Measurements from ENCODE around the gene ALB. TPM values are rescaled to one million over a fixed set of nuclear protein-coding genes. Genes with fewer than 3 reads are reported as not detected.

ALB gene
- total RNA-seq, 1 experiment from 2014 or later = 21.3 TPM

- ChIA-PET CTCF (no interaction called here), POLR2A (no interaction called here)
- DNase-seq (ENCODE audit: low read depth, low spot score) = no peak
- no TSS peak for BruUV-seq (replicated peaks)
- in situ Hi-C loops (cut with HindIII; ENCODE audit: low pct_unique_long_range_greater_than_20kb, low sequenced_read_pairs) = no loop called here
- Histone ChIP-seq H3K36me3 (ENCODE audit: control insufficient read depth, insufficient read depth, low read length) (no peaks in the 10 kb centered on the region), H3K4me1 (ENCODE audit: control insufficient read depth, insufficient read depth, low read length) (no peaks in the 10 kb centered on the region), H3K27me3 (ENCODE audit: control insufficient read depth, insufficient read depth, low read length) (no peaks in the 10 kb centered on the region; the same call in none of the 2 replicates), H3K9me3 (ENCODE audit: control insufficient read depth, insufficient read depth, low read depth, low read length) (no peaks in the 10 kb centered on the region), H3K27ac (ENCODE audit: low read length) (no peak overlapping the region), H3K4me3 (ENCODE audit: low read depth in 2 of 2, low read length in 2 of 2) (no peak overlapping the region)
- TF ChIP-seq CTCF (IDR thresholded peaks at IDR 0.05) (no peak), TCF7L2 (IDR thresholded peaks at IDR 0.05; ENCODE audit: low read depth, low read length) (no peak), POLR2AphosphoS5 (IDR thresholded peaks at IDR 0.05; ENCODE audit: low read depth, low read length) (no peak), REST (IDR thresholded peaks at IDR 0.05; ENCODE audit: insufficient read depth in 1 of 2, low read depth in 2 of 2, low read length in 1 of 2) (no peak), SIN3A (IDR thresholded peaks at IDR 0.05; ENCODE audit: borderline replicate concordance, insufficient read depth, low read depth, low read length) (no peak)
- intact Hi-C loops (cut with micrococcal nuclease; ENCODE audit: unreplicated experiment) = no loop called here
- ATAC-seq = no peak
Measured at GRCh38 chr4:73414936-73415271, 10.8 kb downstream of the ALB start.

DNA sequence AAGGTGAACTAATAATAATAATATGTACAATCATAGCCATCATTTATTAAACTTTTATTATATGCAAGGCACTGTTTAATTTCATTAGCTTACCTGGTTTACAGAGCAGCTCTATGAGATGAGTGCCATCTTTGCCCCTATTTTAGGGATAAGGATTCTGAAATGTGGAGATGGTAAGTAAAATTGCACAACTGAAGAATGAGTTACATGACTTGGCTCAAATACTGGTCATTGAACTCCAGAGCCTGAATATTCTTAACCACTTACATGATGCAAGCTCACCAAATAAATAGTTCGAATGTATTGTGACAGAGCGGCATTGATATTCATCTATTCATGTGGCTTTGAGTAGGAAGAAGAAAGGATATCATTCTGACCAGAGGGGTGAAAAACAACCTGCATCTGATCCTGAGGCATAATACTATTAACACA is 11.7 kb downstream of the ALB start:
- Histone ChIP-seq H3K27ac (ENCODE audit: low read length) (no peak overlapping the region), H3K4me3 (ENCODE audit: low read depth in 2 of 2, low read length in 2 of 2) (no peak overlapping the region), H3K36me3 (ENCODE audit: control insufficient read depth, insufficient read depth, low read length) (no peaks in the 10 kb centered on the region), H3K4me1 (ENCODE audit: control insufficient read depth, insufficient read depth, low read length) (no peaks in the 10 kb centered on the region), H3K9me3 (ENCODE audit: control insufficient read depth, insufficient read depth, low read depth, low read length) (no peaks in the 10 kb centered on the region), H3K27me3 (ENCODE audit: control insufficient read depth, insufficient read depth, low read length) (no peaks in the 10 kb centered on the region; the same call in 1 of the 2 replicates)
- TF ChIP-seq TCF7L2 (IDR thresholded peaks at IDR 0.05; ENCODE audit: low read depth, low read length) (no peak), POLR2AphosphoS5 (IDR thresholded peaks at IDR 0.05; ENCODE audit: low read depth, low read length) (no peak), SIN3A (IDR thresholded peaks at IDR 0.05; ENCODE audit: borderline replicate concordance, insufficient read depth, low read depth, low read length) (no peak), REST (IDR thresholded peaks at IDR 0.05; ENCODE audit: insufficient read depth in 1 of 2, low read depth in 2 of 2, low read length in 1 of 2) (no peak), CTCF (IDR thresholded peaks at IDR 0.05) (no peak)
- intact Hi-C loops (cut with micrococcal nuclease; ENCODE audit: unreplicated experiment) = no loop called here
- no TSS peak for BruUV-seq (replicated peaks)
- no peak for DNase-seq (ENCODE audit: low read depth, low spot score)
- ChIA-PET POLR2A (no interaction called here), CTCF (no interaction called here)
- no peak for ATAC-seq
- in situ Hi-C loops (cut with HindIII; ENCODE audit: low pct_unique_long_range_greater_than_20kb, low sequenced_read_pairs) = no loop called here

Data from Panc1 (cell line).